ENCODE data around the gene MACROD2. TPM values are rescaled to one million over a fixed set of nuclear protein-coding genes. Genes with fewer than 3 reads are reported as not detected.

MACROD2 gene
- polyA plus RNA-seq, 1 experiment, result 0.47 TPM

- no peak for DNase-seq (ENCODE audit: low read depth)
- no peak overlapping the region for H3K4me3 ChIP-seq (ENCODE audit: low read depth, low read length)
- POLR2A ChIA-PET, result no interaction called here
- no peaks in the 10 kb centered on the region for H3K27me3 ChIP-seq (ENCODE audit: control insufficient read depth, insufficient read depth, low read length)
- CTCF ChIA-PET, result interaction anchor here (0.5 kb wide), 1 partner anchor 1035 kb away, joined by 3 read pairs; no protein-coding TSS in a partner anchor
- H3K36me3 ChIP-seq (ENCODE audit: control insufficient read depth, insufficient read depth, low read length), result no peaks in the 10 kb centered on the region
- no peak for TF ChIP-seq CTCF (IDR thresholded peaks at IDR 0.05; ENCODE audit: insufficient read depth, low read depth, low read length)
These were observed 1788.7 kb downstream of the MACROD2 start for GRCh38 chr20:15784020-15784419.

GRCh38 chr20:15789079-15789478 lies 1793.8 kb downstream of the MACROD2 start:
- POLR2A ChIA-PET, result no interaction called here
- DNase-seq (ENCODE audit: low read depth), result no peak
- TF ChIP-seq CTCF (IDR thresholded peaks at IDR 0.05; ENCODE audit: insufficient read depth, low read depth, low read length), result no peak
- CTCF ChIA-PET, result interaction anchor here (1.6 kb wide), 1 partner anchor 22 kb away, joined by 4 read pairs; no protein-coding TSS in a partner anchor
- Histone ChIP-seq H3K36me3 (ENCODE audit: control insufficient read depth, insufficient read depth, low read length) (no peaks in the 10 kb centered on the region), H3K27me3 (ENCODE audit: control insufficient read depth, insufficient read depth, low read length) (no peaks in the 10 kb centered on the region), H3K4me3 (ENCODE audit: low read depth, low read length) (no peak overlapping the region)

- no peak for TF ChIP-seq CTCF (IDR thresholded peaks at IDR 0.05; ENCODE audit: insufficient read depth, low read depth, low read length)
- H3K36me3 ChIP-seq (ENCODE audit: control insufficient read depth, insufficient read depth, low read length), result no peaks in the 10 kb centered on the region
- H3K27me3 ChIP-seq (ENCODE audit: control insufficient read depth, insufficient read depth, low read length), result no peaks in the 10 kb centered on the region
- DNase-seq (ENCODE audit: low read depth), result no peak
- CTCF ChIA-PET, result no interaction called here
- POLR2A ChIA-PET, result no interaction called here
- no peak overlapping the region for H3K4me3 ChIP-seq (ENCODE audit: low read depth, low read length)
These were observed 1797.5 kb downstream of the MACROD2 start for GRCh38 chr20:15792855-15793254.

GRCh38 chr20:15794409-15794808 lies 1799.1 kb downstream of the MACROD2 start:
- Histone ChIP-seq H3K27me3 (ENCODE audit: control insufficient read depth, insufficient read depth, low read length) (no peaks in the 10 kb centered on the region), H3K4me3 (ENCODE audit: low read depth, low read length) (no peak overlapping the region), H3K36me3 (ENCODE audit: control insufficient read depth, insufficient read depth, low read length) (no peaks in the 10 kb centered on the region)
- DNase-seq (ENCODE audit: low read depth), result no peak
- ChIA-PET POLR2A (no interaction called here), CTCF (no interaction called here)
- no peak for TF ChIP-seq CTCF (IDR thresholded peaks at IDR 0.05; ENCODE audit: insufficient read depth, low read depth, low read length)

- TF ChIP-seq CTCF (IDR thresholded peaks at IDR 0.05; ENCODE audit: insufficient read depth, low read depth, low read length), result no peak
- H3K4me3 ChIP-seq (ENCODE audit: low read depth, low read length), result no peak overlapping the region
- ChIA-PET POLR2A (no interaction called here), CTCF (no interaction called here)
- DNase-seq (ENCODE audit: low read depth), result no peak
- no peaks in the 10 kb centered on the region for H3K27me3 ChIP-seq (ENCODE audit: control insufficient read depth, insufficient read depth, low read length)
- H3K36me3 ChIP-seq (ENCODE audit: control insufficient read depth, insufficient read depth, low read length), result no peaks in the 10 kb centered on the region
These were observed 1800.1 kb downstream of the MACROD2 start for GRCh38 chr20:15795305-15796019.

All from BJ (cell line).